Endodermal cell (in vitro differentiated cells): ENCODE results near the gene CSNK1G2. TPM values are rescaled to one million over a fixed set of nuclear protein-coding genes. Genes with fewer than 3 reads are reported as not detected.

Experiments
- DNase-seq: peaks from one replicate; pipeline ENCODE4 v3.0.0-alpha.2; 2017
- H3K27ac ChIP-seq: 2 replicates; pipeline ENCODE4 v1.5.1; 2013; ENCODE audit warnings: mild to moderate bottlenecking, low read depth, low read length, moderate library complexity
- H3K27me3 ChIP-seq: 2 replicates; pipeline ENCODE4 v1.6.1; 2013; ENCODE audit warnings: mild to moderate bottlenecking, low read length, moderate library complexity; ENCODE audit not compliant: insufficient read depth, control insufficient read depth, poor library complexity, severe bottlenecking
- H3K36me3 ChIP-seq: 2 replicates; pipeline ENCODE4 v1.7.0; 2013; ENCODE audit warnings: mild to moderate bottlenecking, low read length, moderate library complexity; ENCODE audit not compliant: control insufficient read depth, insufficient read depth
- H3K4me1 ChIP-seq: one replicate; pipeline ENCODE4 v1.7.0; 2013; ENCODE audit warnings: low read length; ENCODE audit not compliant: control insufficient read depth, insufficient read depth
- H3K4me3 ChIP-seq: 2 replicates; pipeline ENCODE4 v1.5.1; 2013; ENCODE audit warnings: mild to moderate bottlenecking, low read length, moderate library complexity
- H3K9ac ChIP-seq: 2 replicates; pipeline ENCODE4 v1.6.1; 2013; ENCODE audit warnings: mild to moderate bottlenecking, low read length, moderate library complexity; ENCODE audit not compliant: poor library complexity, severe bottlenecking; ENCODE audit errors: extremely low read depth
- H3K9me3 ChIP-seq: 2 replicates; pipeline ENCODE4 v1.6.1; 2013; ENCODE audit warnings: mild to moderate bottlenecking, low read length, moderate library complexity; ENCODE audit not compliant: control insufficient read depth
- H3K27ac Mint-ChIP-seq: 2 replicates; pipeline ENCODE4 v1.8.0; 2020; ENCODE audit warnings: mixed read lengths
- H3K27me3 Mint-ChIP-seq: 2 replicates; pipeline ENCODE4 v1.8.0; 2021; ENCODE audit warnings: mild to moderate bottlenecking, mixed read lengths; ENCODE audit not compliant: insufficient read depth
- H3K36me3 Mint-ChIP-seq: 2 replicates; pipeline ENCODE4 v1.8.0; 2020; ENCODE audit warnings: low read depth, mixed read lengths
- H3K4me1 Mint-ChIP-seq: 2 replicates; pipeline ENCODE4 v1.8.0; 2020; ENCODE audit warnings: mixed read lengths
- H3K4me3 Mint-ChIP-seq: 2 replicates; pipeline ENCODE4 v1.8.0; 2020; ENCODE audit warnings: mild to moderate bottlenecking, moderate library complexity, mixed read lengths
- H3K9me3 Mint-ChIP-seq: 2 replicates; pipeline ENCODE4 v1.8.0; 2020; ENCODE audit warnings: mild to moderate bottlenecking, mixed read lengths
- WGBS, 2 experiments: methylation state at CpG; one replicate each; pipeline versions ENCODE4 v1.1.5 to v1.1.7; 2013; ENCODE audit warnings: missing lambda C conversion rate in 2 of 2, mixed read lengths in 1 of 2; ENCODE audit not compliant: insufficient coverage in 1 of 2, insufficient read length in 1 of 2; 5-methylcytosine and 5-hydroxymethylcytosine counted together
- total RNA-seq, 2 donors: library from RNA; stranded (reverse); fragmentation: NEBNext Ultra II Directional in 1 of 2; extraction: Animal tissue kit (Norgen Biotek cat#: 25700) in 1 of 2; gene quantifications; 2 replicates in 1 of 2; 3 replicates in 1 of 2; pipeline ENCODE4 v1.2.1, GENCODE V29; 2021
- TF ChIP-seq, protein P1 (sequence below): fragments of 200-600 bp; sonication (generic); conservative IDR thresholded peaks from 2 replicates; pipeline ENCODE4 v1.5.0; 2021; ENCODE audit warnings: antibody characterized with exemption, mild to moderate bottlenecking

The CSNK1G2 gene
- total RNA-seq, 2 donors from 2014 or later, result 111 to 112 TPM

DNA sequence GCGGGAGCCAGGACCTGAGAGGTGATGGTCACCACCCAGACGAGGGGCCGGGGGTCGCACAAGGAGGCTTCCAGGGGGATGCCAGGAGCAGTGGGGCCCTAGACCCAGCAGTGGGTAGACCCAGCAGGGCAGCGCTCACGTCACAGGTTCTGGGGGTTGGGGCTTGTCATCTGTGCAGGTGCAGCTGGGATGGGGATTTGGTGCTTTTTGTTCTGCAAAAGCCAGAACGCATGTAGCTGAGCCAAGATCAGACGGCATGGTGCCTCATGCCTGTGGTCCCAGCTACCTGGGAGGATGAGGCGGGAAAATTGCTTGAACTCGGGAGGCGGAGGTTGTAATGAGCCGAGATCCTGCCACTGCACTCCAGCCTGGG lies 15.1 kb downstream of the CSNK1G2 start:
- H3K36me3 Mint-ChIP-seq, result peaks cover 17% of the 10 kb centered on the region
- WGBS, 2 experiments, result 93 to 95% methylated on average over 12 of the region's 12 CpGs

DNA sequence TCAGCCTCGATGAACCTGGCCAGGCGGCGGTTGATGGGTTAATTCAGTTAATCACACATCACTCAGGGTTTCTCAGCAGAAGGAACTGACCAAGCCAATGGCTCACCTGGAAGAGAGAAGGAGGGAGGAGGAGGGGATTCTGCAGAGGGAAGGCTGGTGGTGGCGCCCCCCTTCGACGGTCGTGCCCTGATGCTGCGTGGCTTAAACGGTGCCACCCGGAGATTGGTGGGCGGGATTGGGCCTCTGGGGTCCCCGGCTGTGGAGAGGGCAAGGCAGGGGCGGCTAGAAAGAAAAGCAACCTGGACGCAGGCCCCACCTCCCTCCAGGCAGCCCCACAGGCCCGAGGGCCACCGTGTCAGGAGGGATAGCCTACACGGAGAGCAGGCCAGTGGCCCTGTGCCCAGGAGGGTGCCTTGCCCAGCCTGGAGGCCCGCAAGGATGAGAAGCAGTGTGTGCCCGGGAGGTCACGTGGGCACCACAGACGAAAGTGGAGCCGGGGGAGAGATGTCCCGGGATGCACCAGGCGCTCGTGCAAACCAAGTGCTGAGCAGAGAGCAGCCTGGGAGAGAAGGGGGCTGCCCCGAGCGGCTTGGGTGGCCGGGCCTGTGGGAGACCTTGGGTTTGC lies 16.0 kb downstream of the CSNK1G2 start:
- Histone ChIP-seq H3K27ac (peak overlapping the region; percentile 4), H3K9me3 (no peaks in the 10 kb centered on the region), H3K9ac (no peak overlapping the region), H3K36me3 (peaks cover 16% of the 10 kb centered on the region), H3K27me3 (no peaks in the 10 kb centered on the region), H3K4me3 (no peak overlapping the region), H3K4me1 (no peaks in the 10 kb centered on the region)
- Mint-ChIP-seq H3K4me3 (no peak overlapping the region), H3K4me1 (peaks cover 4% of the 10 kb centered on the region), H3K36me3 (peaks cover 18% of the 10 kb centered on the region), H3K27me3 (no peaks in the 10 kb centered on the region), H3K9me3 (no peaks in the 10 kb centered on the region), H3K27ac (no peak overlapping the region)
- TF ChIP-seq, protein P1, sequence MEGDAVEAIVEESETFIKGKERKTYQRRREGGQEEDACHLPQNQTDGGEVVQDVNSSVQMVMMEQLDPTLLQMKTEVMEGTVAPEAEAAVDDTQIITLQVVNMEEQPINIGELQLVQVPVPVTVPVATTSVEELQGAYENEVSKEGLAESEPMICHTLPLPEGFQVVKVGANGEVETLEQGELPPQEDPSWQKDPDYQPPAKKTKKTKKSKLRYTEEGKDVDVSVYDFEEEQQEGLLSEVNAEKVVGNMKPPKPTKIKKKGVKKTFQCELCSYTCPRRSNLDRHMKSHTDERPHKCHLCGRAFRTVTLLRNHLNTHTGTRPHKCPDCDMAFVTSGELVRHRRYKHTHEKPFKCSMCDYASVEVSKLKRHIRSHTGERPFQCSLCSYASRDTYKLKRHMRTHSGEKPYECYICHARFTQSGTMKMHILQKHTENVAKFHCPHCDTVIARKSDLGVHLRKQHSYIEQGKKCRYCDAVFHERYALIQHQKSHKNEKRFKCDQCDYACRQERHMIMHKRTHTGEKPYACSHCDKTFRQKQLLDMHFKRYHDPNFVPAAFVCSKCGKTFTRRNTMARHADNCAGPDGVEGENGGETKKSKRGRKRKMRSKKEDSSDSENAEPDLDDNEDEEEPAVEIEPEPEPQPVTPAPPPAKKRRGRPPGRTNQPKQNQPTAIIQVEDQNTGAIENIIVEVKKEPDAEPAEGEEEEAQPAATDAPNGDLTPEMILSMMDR, result peak; percentile 53
- 86 to 92% methylated on average over 14 to 28 of the region's 28 CpGs for WGBS, 2 experiments
- peak; percentile 85 for DNase-seq

More for the DNA sequence above, 15.1 kb downstream of the CSNK1G2 start:
- no peaks in the 10 kb centered on the region for H3K9me3 ChIP-seq
- no peaks in the 10 kb centered on the region for H3K27me3 ChIP-seq
- Mint-ChIP-seq H3K27ac (peak overlapping the region; percentile 21), H3K4me3 (no peak overlapping the region), H3K27me3 (no peaks in the 10 kb centered on the region), H3K9me3 (no peaks in the 10 kb centered on the region), H3K4me1 (peaks cover 4% of the 10 kb centered on the region)
- no peak overlapping the region for H3K4me3 ChIP-seq
- TF ChIP-seq, protein P1, result no peak
- H3K36me3 ChIP-seq, result peaks cover 12% of the 10 kb centered on the region
- H3K27ac ChIP-seq, result peak overlapping the region; percentile 6
- no peaks in the 10 kb centered on the region for H3K4me1 ChIP-seq
- no peak overlapping the region for H3K9ac ChIP-seq
- no peak for DNase-seq

DNA sequence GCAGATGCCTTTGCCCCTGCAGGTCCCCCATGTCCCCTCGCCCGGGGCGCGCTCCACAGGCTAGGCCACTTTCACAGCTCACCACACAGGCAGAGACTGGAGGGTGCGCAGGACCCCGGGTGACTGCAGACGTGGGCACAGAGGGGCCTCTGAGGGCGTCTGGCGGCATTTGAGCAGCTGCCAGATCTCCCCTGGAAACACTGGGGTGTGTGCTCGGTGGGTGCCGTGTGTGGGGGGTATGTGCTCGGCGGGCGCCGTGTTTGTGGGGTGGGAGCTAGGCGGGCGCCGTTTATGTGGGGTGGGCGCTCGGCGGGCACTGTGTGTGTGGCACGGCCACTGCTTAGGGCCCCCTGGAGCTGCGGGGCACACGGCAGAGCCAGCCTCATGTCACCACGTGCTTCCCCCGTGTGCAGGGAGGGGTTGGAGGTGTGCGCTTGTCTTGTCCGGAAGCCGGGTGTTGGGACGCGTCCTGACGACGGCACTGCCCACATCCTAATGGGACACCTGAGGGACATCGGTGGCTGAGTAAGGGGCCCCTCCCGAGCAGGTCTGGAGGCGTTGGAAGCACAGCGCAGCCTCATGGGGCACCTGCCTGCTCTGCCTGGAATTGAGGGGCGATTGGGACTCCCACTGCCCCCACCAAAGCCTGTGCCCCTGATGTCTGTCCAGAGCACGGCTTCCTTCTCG lies 16.7 kb downstream of the CSNK1G2 start:
- peaks cover 15% of the 10 kb centered on the region for H3K36me3 ChIP-seq
- Mint-ChIP-seq H3K27ac (no peak overlapping the region), H3K36me3 (peaks cover 19% of the 10 kb centered on the region), H3K4me1 (peaks cover 4% of the 10 kb centered on the region), H3K27me3 (no peaks in the 10 kb centered on the region), H3K4me3 (no peak overlapping the region), H3K9me3 (no peaks in the 10 kb centered on the region)
- whole genome bisulfite sequencing, 2 experiments, result 95 to 96% methylated on average over 28 to 38 of the region's 40 CpGs
- no peaks in the 10 kb centered on the region for H3K4me1 ChIP-seq
- no peak overlapping the region for H3K27ac ChIP-seq
- DNase-seq, result no peak
- H3K4me3 ChIP-seq, result no peak overlapping the region
- no peak overlapping the region for H3K9ac ChIP-seq
- TF ChIP-seq, protein P1, result no peak
- H3K9me3 ChIP-seq, result no peaks in the 10 kb centered on the region
- no peaks in the 10 kb centered on the region for H3K27me3 ChIP-seq
